ENCODE measurements around the gene ZNF728.
"Not testable (repeated sequence)": the region's sequence is repeated elsewhere in the genome, so short reads cannot be mapped to it uniquely, and the experiment has no call there.

Gene ZNF728

DNA sequence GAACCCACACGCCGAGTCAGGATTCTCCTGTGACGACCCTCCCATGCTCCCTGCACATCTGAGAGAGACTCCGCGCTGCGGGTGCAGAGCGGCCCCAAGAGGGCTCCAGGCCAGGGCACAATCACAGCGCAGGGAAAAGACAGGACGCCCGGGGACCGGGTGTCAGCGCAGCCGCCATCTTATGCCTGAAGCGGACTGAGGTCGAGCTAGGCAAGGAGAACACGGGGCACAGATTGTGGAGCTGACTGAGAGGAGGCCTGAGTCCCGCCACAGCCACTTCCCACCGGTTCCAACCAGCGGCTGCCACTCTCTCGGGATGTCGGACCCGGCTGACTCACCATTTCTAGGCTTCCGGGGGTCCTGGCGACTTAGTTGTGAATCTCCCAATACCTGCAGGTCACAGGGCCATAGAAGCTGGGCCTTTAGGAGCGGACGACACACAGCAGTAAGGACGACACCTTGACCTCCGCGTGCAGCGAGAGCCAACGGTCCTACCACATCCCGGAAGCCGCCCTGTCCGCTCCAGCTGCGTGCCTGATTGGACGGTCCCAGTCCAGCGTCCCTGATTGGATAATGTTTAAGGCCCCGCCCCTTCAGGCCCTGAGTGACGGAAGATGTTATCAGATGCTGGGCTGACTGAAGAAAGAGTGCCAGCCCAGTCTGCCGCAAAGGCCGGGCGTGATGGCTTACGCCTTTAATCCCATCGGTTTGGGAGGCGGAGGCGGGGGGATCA lies at the start of gene ZNF728:
ZNF728 (minus strand) TSS at position 487 of the 733 bp plus-strand sequence; CDS start at position 341, 146 bp downstream.
- DNase-seq (ENCODE audit: low read depth), result no peak

DNA sequence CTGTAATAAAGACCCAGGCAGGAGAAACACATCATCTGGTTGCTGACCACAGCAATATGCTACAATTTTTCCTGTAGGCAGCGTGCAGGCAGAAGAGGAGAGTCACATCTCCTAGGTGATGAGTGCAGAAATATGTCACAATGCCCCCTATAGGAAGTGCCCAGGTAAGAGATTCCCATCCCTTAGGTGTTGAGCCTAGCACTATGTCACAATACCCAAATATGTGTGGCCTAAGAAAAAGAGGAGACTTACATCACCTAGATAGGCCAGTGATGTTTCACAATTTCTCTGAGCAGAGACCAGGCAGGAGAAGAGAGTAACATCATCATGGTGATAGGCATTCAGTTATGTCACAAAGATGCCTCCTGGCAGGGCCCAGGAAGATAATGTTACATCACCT lies 49.4 kb upstream of the ZNF728 start:
- DNase-seq (ENCODE audit: low read depth), result no peak

DNA sequence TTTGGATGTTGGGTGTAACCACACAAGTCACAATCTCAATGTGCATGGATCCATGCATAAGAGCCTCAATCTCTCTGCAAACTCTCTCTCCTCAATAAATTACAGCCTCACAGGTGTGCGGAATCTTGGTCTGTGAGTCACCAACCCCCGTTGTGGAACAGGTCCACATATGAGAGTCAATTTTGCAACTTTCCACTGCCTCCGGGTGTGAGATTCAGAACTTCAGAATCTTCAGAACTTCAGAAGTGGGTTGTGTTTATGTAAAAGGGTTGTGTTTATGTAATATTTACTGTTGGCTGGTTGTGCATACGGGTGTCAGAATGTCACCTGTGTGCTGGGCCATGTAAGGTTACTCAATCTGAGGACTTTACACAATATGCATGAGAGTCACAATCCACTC lies 46.3 kb upstream of the ZNF728 start:
- DNase-seq (ENCODE audit: low read depth), result no peak

DNA sequence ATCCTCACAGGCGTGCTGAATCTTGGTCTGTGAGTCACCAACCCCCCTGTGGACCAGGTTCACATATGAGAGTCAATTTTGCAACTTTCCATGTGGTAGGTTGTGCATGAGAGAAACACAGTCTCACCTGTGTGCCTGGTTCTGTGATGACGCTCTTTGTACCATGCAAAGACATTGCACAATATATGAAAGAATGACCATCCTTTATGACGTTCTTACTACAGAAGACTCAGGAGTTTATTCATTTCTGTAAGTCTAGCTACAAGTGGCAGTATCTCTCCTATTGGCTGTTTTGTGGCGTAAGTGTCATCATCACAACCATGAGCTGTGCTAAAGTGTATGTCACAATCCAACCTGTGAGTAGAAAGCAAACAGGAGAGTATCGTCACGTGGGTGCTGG lies 43.8 kb upstream of the ZNF728 start:
- no peak for DNase-seq (ENCODE audit: low read depth)

DNA sequence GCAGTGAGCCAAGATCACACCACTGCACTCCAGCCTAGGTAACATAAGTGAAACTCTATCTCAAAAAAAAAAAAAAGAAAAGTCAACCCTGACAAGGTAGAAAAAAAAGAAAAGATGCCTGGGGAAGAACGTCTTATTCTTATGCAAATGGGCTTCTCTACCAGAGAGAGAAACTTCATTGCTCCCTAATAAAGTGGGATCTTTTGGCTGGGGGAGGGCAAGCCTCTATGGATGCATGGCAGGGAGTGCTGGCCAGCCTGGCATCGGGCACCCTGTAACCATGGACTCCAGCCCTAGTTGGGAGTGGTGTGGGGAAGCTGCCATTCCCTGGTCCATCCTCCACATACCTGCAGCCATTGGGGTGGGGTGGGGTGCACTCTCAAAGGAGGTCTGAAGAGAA lies 30.7 kb upstream of the ZNF728 start:
- no peak for DNase-seq (ENCODE audit: low read depth)

DNA sequence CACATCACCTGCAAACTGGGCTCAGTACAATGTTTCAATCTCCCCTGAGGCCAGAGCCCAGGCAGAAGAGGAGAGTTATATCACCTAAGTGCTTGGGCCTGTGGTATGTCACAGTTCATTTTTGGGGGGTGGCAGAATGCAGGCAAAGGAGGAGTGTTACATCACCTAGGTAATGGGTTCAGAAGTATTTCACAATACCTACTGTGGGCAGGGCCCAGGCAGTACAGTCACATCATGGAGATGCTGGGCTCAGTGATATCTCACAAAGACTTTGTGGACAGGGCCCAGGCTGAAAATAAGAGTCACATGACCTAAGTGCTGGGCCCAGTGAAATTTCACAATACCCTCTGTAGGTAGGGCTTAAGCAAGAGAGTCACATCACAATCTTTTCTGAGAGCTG lies 12.7 kb upstream of the ZNF728 start:
- DNase-seq (ENCODE audit: low read depth), result no peak

DNA sequence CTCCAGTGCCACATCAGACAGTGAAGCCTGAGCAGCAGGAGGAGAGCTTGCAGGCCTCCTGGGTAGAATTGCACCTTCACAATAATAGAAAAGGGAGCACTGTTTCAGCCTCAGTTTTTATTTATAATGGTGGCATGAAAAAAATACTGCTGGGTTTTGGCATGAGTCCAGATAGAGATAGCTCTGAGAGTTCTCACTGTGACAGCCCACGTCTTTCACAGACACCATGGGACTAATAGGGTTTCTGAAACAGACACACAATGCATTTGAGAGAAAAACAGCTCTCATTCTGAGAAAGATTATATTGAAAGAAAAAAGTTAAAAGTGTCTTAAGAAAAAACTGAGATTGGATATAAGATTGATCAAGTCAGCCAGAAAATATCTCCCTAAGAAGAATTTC lies 8.0 kb downstream of the ZNF728 start:
- DNase-seq (ENCODE audit: low read depth), result not testable (repeated sequence)

DNA sequence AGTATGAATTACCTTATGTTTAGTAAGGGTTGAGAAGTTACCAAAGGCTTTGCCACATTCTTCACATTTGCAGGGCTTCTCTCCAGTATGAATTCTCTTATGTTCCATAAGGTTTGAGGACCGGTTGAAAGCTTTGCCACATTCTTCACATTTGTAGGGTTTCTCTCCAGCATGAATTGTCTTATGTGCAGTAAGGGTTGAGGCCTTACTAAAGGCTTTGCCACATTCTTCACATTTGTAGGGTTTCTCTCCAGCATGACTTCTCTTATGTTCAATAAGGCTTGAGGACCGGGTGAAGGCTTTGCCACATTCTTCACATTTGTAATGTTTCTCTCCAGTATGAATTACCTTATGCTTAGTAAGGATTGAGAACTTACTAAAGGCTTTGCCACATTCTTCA lies 26.7 kb downstream of the ZNF728 start:
- no peak for DNase-seq (ENCODE audit: low read depth)

DNA sequence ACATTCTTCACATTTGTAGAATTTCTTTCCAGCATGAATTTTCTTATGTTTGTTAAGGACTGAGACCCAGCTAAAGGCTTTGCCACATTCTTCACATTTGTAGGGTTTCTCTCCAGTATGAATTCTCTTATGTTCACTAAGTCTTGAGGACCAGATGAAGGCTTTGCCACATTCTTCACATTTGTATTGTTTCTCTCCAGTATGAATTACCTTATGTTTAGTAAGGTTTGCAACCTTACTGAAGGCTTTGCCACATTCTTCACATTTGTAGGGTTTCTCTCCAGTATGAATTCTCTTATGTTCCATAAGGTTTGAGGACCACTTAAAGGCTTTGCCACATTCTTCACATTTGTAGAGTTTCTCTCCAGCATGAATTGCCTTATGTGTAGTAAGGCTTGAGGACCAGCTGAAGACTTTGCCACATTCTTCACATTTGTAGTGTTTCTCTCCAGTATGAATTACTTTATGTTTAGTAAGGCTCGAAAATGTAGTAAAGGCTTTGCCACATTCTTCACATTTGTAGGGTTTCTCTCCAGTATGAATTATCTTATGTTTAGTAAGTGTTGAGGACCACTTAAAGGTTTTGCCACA lies 27.3 kb downstream of the ZNF728 start:
- not testable (repeated sequence) for DNase-seq (ENCODE audit: low read depth)

DNA sequence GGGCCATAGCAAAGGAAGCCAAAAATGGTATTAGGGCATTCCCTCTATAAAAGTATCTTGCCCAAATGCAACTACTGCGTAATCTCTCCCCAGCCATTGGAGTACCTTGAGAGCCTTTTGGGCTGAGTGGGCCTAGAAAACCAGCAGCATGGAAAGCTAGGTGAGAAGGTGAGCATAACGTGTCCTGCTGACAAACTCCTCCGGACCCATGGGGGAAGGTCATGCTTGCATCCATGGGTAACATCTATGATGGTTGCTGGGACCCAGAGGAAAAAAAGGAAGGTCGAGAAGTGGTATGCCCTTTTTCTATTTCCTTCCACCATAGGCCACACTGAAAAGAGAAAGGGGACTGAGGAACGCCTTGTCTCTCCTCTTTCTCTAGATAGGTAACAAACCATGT lies 57.4 kb downstream of the ZNF728 start:
- no peak for DNase-seq (ENCODE audit: low read depth)

DNA sequence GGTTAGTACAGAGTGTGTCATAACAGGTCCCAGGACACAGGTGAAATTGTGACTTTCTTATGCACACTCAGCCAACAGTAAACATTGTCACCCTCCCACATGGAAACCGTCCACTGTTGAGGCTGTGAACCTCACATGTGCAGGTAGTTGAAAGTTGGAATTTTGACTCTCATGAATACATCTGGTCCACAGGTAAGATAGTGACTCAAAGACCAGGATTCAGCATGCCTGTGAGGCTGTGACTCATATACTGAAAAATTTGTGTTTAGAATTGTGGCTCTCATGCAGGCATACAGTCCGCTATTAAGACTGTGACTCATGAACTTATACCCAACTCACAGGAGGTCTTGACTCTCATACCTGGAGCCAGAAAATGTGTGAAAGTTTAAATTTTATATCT lies 67.8 kb downstream of the ZNF728 start:
- no peak for DNase-seq (ENCODE audit: low read depth)

DNA sequence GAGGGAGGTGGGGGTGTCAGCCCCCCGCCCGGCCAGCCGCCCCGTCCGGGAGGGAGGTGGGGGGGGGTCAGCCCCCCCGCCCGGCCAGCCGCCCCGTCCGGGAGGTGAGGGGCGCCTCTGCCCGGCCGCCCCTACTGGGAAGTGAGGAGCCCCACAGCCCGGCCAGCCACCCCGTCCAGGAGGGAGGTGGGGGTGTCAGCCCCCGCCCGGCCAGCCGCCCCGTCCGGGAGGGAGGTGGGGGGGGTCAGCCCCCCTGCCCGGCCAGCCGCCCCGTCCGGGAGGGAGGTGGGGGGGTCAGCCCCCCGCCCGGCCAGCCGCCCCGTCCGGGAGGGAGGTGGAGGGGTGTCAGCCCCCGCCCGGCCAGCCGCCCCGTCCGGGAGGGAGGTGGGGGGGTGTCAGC lies 75.4 kb downstream of the ZNF728 start:
- not testable (repeated sequence) for DNase-seq (ENCODE audit: low read depth)

DNA sequence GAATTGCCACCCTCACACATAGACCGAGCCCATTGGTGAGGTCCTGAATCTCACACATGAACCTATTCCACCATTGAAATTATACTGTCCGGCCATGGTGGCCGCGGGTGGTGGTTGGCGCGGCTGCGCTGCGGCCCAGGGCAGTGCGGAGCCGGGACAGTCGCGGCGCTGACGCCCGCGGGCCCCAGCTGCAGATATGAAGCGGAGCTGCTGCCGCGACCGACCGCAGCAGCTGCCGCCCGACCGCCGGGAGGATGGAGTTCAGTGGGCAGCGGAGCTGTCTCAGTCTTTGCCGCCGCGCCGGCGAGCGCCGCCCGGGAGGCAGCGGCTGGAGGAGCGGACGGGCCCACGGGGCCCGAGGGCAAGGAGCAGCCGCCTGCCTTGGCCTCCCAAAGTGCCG lies 77.8 kb downstream of the ZNF728 start:
- DNase-seq (ENCODE audit: low read depth), result not testable (repeated sequence)
